Heart right ventricle (tissue), 16 donors: Measurements from ENCODE around the gene HPCAL1. TPM values are rescaled to one million over a fixed set of nuclear protein-coding genes. Genes with fewer than 3 reads are reported as not detected.
A peak's percentile ranks its signal among the peaks of the same experiment; 100 is the strongest.

ENCODE experiments used
- ATAC-seq, 8 donors: fragments of 200-7000 bp; cut with Tn5 transposase; one replicate each; pipeline ENCODE4 v1.9.1; 2020; ENCODE audit warnings: mild to moderate bottlenecking in 8 of 8, moderate library complexity in 8 of 8, moderate number of reproducible peaks in 1 of 8
- DNase-seq, 2 donors: peaks; one replicate each; pipeline ENCODE4 v3.0.0-alpha.2; 2020
- H3K27ac ChIP-seq, 10 donors: fragments of 200-600 bp; sonication (generic) in 2 of 10; one replicate each; pipeline versions ENCODE4 v1.5.0 to v1.8.0; 2020 to 2022; ENCODE audit warnings: mild to moderate bottlenecking in 3 of 10
- H3K27me3 ChIP-seq, 7 donors: fragments of 200-600 bp; one replicate each; pipeline ENCODE4 v1.8.0; 2021 to 2022; ENCODE audit warnings: mild to moderate bottlenecking in 2 of 7
- H3K36me3 ChIP-seq, 9 donors: fragments of 200-600 bp; sonication (generic) in 1 of 9; one replicate each; pipeline versions ENCODE4 v1.5.0 to v1.8.0; 2020 to 2022; ENCODE audit warnings: mild to moderate bottlenecking in 2 of 9
- H3K4me1 ChIP-seq, 9 donors: fragments of 200-600 bp; sonication (generic) in 1 of 9; one replicate each; pipeline versions ENCODE4 v1.5.0 to v1.8.0; 2020 to 2022; ENCODE audit warnings: mild to moderate bottlenecking in 4 of 9
- H3K4me3 ChIP-seq, 10 donors: fragments of 200-600 bp; sonication (generic) in 2 of 10; one replicate each; pipeline versions ENCODE4 v1.5.0 to v1.8.0; 2020 to 2022; ENCODE audit warnings: mild to moderate bottlenecking in 7 of 10, moderate library complexity in 2 of 10
- H3K9me3 ChIP-seq, 11 donors: fragments of 200-600 bp in 10 of 11; sonication (generic) in 2 of 11; one replicate each; pipeline versions ENCODE4 v1.5.0 to v1.8.0; 2013 to 2022; ENCODE audit warnings: mild to moderate bottlenecking in 2 of 11, control low read depth in 1 of 11, moderate library complexity in 1 of 11
- WGBS, 2 donors: extraction: QIAGEN DNeasy Blood & Tissue Kit; methylation state at CpG; one replicate each; pipeline ENCODE4 v1.1.7; 2013; ENCODE audit warnings: inconsistent platforms in 1 of 2; 5-methylcytosine and 5-hydroxymethylcytosine counted together
- intact Hi-C, 10 donors: fragments of 100-400 bp; cut with DNase I; formaldehyde crosslinking; loops; one replicate each; pipeline versions ENCODE4 v1.11.1 to v1.14.2; 2022
- polyA plus RNA-seq, 2 donors: library from polyadenylated mRNA; stranded (reverse); fragments of 200-250 nt; gene quantifications; one replicate each; pipeline ENCODE4 v1.2.3, GENCODE V29; 2013
- total RNA-seq, 10 donors: library from RNA; stranded (reverse); fragmentation: NEBNext Ultra II Directional in 3 of 10; extraction: Animal tissue kit (Norgen Biotek cat#: 25700) in 3 of 10; gene quantifications; one replicate each; pipeline versions ENCODE4 v1.2.1 to v1.2.4, GENCODE V29; 2021 to 2023
- TF ChIP-seq, protein P1 (sequence below), 9 donors: fragments of 200-600 bp; sonication (generic) in 2 of 9; IDR thresholded peaks; one replicate each; pipeline versions ENCODE4 v1.5.0 to v1.8.0; 2021 to 2022; ENCODE audit warnings: antibody characterized with exemption in 9 of 9, mild to moderate bottlenecking in 5 of 9, moderate library complexity in 1 of 9
- donor health status: Arrhythmogenic right ventricular cardiomyopathy.
- donor health status: ischemic (EF 13 %, LVEDD 7.1; RV severe dilation, severe dysfunction).
- donor health status: healthy with polysubstance abuse.
- donor health status: DM: no; HTN: yes; CAD: no.
- donor health status: DM: no; HTN: no; CAD: no.
- donor health status: ischemic (EF 25% LVEDD 6.9; RV normal size, moderate dysfunction).
- donor health status: ischemic (EF 25% LVEDD 5.7; RV mildly dilated, moderate dysfunction).
- donor health status: healthy.
- donor health status: DM: yes; HTN: yes; CAD: no.
- donor health status: Ischemic cardiomyopathy.
- donor health status: ischemic (EF 35%, LVEDD 5.7; RV mildly dilated, moderate dysfunction).
- donor health status: nonischemic (EF 11% LVEDD 7.7; RV severe dilation, severe dysfunction).
- donor health status: DM: yes; HTN: yes; CAD: no.
- donor health status: PGD.
- donor health status: ischemic (EF 29% LVEDD 5.4; RV normal size, mild dysfunction).
- donor health status: nonischemic (EF 23%, LVEDD 6.1; RV moderate dilation, normal function).

The HPCAL1 gene
- total and polyA plus RNA-seq, 12 donors: 15.8 to 49.2 (median 27.5) TPM

DNA sequence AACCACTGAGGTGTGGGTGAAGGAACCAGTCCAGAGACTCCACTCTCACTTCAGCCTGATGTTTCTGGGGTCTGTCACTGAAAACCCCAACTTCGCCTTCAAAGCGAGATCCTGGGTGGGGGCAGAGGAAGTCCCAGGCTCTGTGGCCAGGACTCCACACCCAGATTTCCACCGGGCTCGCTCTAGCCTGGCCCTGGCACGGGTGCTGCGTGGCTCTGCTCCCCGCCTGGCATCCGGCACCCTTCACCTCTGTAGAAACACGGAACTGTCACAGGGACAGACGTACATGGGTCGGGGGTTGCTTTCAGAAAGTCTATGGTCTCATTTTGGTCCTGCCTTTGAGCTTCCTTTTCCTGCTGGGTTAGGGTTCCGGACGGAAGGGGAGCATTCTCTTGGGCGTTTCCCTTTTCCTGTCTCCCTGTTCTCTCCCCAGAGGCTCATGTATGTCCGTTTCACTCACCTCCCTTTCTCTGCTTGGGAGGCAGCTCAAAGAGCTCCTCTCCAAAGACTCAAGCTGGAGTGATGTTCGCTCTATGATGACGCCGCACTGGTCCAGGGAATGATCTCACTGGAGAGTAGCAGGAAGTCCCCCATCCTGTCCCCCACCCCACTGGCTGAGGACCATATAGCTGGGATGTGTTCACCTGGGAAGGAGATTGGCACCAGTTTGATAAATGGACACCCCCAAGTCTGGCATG is 103.9 kb downstream of the HPCAL1 start:
- Histone ChIP-seq H3K4me1 (peaks cover 23 to 87% (median 61%) of the 10 kb centered on the region in 9 donors), H3K27me3 (no peaks in the 10 kb centered on the region), H3K36me3 (peaks cover 0 to 3% (median 0%) of the 10 kb centered on the region in 9 donors), H3K9me3 (no peaks in the 10 kb centered on the region), H3K4me3 (no peak overlapping the region), H3K27ac (peak overlapping the region in 9 of 10 donors; percentile 42 to 87 (median 71))
- 67 to 73% methylated on average over 18 of the region's 18 CpGs for WGBS, 2 donors
- no peak for DNase-seq
- peak in 3 of 8 donors; percentile 3 to 18 (median 5) for ATAC-seq
- intact Hi-C loops: loop anchor here in 7 of 10 donors (2.0 to 10.0 kb wide), 10 partner anchors 74 to 284 kb away; partner anchors contain the start of genes HPCAL1 (in 4 of the 7) and RRM2 (in 3 of the 7)
- TF ChIP-seq, protein P1, sequence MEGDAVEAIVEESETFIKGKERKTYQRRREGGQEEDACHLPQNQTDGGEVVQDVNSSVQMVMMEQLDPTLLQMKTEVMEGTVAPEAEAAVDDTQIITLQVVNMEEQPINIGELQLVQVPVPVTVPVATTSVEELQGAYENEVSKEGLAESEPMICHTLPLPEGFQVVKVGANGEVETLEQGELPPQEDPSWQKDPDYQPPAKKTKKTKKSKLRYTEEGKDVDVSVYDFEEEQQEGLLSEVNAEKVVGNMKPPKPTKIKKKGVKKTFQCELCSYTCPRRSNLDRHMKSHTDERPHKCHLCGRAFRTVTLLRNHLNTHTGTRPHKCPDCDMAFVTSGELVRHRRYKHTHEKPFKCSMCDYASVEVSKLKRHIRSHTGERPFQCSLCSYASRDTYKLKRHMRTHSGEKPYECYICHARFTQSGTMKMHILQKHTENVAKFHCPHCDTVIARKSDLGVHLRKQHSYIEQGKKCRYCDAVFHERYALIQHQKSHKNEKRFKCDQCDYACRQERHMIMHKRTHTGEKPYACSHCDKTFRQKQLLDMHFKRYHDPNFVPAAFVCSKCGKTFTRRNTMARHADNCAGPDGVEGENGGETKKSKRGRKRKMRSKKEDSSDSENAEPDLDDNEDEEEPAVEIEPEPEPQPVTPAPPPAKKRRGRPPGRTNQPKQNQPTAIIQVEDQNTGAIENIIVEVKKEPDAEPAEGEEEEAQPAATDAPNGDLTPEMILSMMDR (IDR thresholded peaks at IDR 0.05): no peak

DNA sequence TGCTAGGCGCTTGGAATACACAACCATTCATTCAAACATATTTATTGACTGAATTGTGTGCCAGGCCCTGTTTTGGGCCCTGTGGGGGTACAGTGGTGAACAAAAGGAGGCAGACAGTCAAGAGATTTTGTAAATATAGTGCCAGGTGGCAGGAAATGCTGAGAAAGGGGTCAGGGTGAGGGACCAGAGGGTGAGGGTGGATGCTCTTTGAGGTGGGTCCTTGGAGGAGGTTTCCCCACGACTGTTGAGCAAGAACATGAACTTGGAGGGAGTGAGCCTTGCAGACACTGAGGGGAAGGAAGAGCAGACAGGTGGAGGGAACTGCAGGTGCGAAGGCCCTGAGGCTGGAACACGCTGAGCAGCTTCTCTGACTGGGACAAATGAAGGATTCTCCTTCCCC is 104.7 kb downstream of the HPCAL1 start:
- Histone ChIP-seq H3K27ac (peak overlapping the region in 9 of 10 donors; percentile 10 to 87 (median 60)), H3K27me3 (no peaks in the 10 kb centered on the region), H3K4me1 (peaks cover 20 to 79% (median 59%) of the 10 kb centered on the region in 9 donors), H3K9me3 (peaks cover 0 to 2% (median 0%) of the 10 kb centered on the region in 11 donors), H3K36me3 (peaks cover 0 to 4% (median 0%) of the 10 kb centered on the region in 9 donors), H3K4me3 (no peak overlapping the region)
- 79 to 89% methylated on average over 4 of the region's 4 CpGs for WGBS, 2 donors
- TF ChIP-seq, protein P1 (IDR thresholded peaks at IDR 0.05): no peak
- ATAC-seq: no peak
- intact Hi-C loops: loop anchor here in 7 of 10 donors (2.0 to 10.0 kb wide), 10 partner anchors 75 to 285 kb away; partner anchors contain the start of genes HPCAL1 (in 4 of the 7) and RRM2 (in 3 of the 7)
- DNase-seq: no peak

DNA sequence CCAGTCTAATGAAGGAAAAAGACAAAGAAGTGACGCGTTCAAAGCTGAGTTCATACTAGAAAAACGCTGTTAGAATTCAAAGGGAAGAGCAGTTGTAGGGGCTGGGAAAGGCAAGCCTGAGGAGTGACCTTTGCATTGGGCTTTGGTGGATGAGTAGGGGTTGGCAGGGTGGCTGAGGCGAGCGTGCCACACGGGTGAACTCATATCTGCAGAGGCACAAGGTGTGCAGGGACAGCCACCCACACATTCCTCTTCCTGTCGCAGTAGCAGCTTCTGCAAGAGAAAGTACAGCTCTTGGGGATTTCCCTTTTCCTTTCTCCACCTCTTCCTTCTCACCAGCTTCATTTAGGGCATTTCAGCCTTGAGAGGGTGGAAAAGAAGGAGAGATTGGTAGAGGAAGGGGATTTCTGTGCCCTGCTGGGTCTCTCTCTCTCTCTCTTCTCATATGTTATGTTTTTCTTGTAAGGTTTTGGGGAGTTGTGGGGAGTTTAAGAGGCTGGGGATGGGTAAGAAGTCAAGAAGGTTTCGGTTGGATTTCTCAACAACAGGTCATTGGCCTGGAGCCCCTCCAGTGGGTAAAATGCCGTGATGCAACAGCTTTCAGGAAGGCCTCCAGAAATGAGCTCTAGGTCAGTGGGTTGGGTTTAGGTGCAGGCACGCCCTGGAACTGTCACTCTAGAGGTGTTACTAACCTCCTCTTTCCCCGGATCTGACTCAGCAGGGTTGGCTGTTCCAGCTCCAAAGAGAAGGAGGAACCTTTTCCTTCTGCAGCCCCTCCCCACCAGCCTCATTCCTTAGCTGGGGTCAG is 105.3 kb downstream of the HPCAL1 start:
- TF ChIP-seq, protein P1 (IDR thresholded peaks at IDR 0.05): no peak
- Histone ChIP-seq H3K27me3 (no peaks in the 10 kb centered on the region), H3K36me3 (peaks cover 0 to 5% (median 0%) of the 10 kb centered on the region in 9 donors), H3K4me3 (peak overlapping the region in 1 of 10 donors; percentile 19), H3K27ac (peak overlapping the region in 9 of 10 donors; percentile 10 to 87 (median 60)), H3K9me3 (peaks cover 0 to 4% (median 0%) of the 10 kb centered on the region in 11 donors), H3K4me1 (peaks cover 20 to 76% (median 59%) of the 10 kb centered on the region in 9 donors)
- DNase-seq: no peak
- intact Hi-C loops: loop anchor here in 8 of 10 donors (2.0 to 10.0 kb wide), 12 partner anchors 76 to 286 kb away; partner anchors contain the start of genes HPCAL1 (in 7 of the 8) and RRM2 (in 3 of the 8)
- peak in 6 of 8 donors; percentile 28 to 65 (median 34) for ATAC-seq
- 62% methylated on average over 11 of the region's 11 CpGs for WGBS, 2 donors
